Measurements from ENCODE around the gene MISFA.

- TF ChIP-seq CTCF (IDR thresholded peaks at IDR 0.05) (no peak), POLR2A (IDR thresholded peaks at IDR 0.05; ENCODE audit: low read depth) (no peak)
Measured at GRCh38 chr11:18614667-18615066, 15.1 kb downstream of the MISFA start.

Data from esophagus muscularis mucosa (tissue), 3 donors.